HG02938 (cell line): Measurements from ENCODE around the gene ARHGEF3.

Experiments
- ATAC-seq: cut with Tn5 transposase; IDR thresholded peaks from one replicate; pipeline ENCODE4 v1.9.1; 2021; ENCODE audit warnings: mild to moderate bottlenecking, moderate library complexity; ENCODE audit not compliant: unreplicated experiment

ARHGEF3 gene

DNA sequence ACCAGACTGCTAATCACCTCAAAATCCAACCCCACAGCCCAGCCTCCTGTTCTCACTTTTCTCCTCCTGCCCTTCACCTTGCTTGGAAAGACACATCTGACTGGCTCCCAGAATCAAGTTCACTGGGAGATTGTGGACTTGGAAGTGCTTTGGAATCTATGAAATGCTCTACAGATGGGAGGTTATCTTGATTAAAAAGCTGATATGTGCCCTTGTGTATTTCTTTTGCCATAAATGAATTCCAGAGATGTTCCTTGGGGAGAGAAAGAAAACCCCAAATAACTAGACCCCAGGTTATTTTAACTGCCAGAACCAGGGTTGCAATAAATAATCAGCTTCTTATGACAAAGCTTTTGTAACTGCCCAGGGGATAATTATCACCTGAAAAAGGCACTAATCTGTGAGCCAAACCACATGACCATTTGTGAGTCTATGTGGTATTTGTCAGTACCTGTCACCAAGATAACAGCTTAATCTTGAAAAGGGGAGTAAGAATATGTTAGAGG, 21.7 kb upstream of the ARHGEF3 start:
- no peak for ATAC-seq

DNA sequence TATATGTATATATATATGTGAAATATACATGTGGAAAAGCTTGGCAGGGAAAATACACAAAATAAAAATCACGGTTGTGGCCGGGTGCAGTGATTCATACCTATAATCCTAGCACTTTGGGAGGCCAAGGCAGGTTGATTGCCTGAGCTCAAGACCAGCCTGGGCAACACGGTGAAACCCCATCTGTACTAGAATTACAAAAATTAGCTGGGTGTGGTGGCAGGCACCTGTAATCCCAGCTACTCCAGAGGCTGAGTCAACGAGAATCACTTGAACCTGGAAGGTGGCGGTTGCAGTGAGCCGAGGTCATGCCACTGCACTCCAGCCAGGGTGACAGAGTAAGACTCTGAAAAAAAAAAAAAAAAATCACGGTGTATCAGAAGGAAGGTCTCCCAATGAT, 20.8 kb upstream of the ARHGEF3 start:
- no peak for ATAC-seq

DNA sequence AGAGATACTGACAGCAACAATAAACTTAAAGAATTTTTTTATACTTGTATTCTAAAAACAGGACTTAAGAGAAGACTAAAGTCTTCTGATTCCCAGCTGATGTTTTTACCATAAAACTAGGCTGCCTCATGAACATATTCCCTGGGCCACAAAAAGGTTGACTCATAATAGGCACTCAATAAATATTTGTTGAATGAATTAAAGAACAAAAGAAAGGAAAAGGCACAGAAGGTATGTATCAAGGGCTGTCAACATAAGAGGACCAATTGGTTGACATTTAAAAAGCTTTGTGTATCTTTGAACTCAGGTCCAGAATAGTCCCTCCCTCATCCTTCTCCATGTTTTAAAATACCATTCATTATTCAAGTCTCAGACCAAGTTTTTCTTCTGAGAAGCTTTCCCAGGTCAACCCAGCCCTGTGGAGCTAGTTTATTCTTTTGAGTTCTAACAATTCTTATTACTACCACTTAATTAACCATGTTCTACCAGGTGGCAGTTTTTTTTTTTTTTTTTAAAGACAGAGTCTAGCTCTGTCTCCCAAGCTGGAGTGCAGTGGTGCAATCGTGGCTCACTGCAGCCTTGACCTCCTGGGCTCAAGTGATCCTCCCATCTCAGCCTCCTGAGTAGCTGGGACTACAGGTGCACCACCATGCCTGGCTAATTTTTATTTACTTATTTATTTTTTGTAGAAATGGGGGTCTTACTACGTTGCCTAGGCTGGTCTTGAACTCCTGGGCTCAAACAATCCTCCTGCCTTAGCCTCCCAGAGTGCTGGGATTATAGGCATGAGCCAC, 17.5 kb upstream of the ARHGEF3 start:
- ATAC-seq, result no peak

DNA sequence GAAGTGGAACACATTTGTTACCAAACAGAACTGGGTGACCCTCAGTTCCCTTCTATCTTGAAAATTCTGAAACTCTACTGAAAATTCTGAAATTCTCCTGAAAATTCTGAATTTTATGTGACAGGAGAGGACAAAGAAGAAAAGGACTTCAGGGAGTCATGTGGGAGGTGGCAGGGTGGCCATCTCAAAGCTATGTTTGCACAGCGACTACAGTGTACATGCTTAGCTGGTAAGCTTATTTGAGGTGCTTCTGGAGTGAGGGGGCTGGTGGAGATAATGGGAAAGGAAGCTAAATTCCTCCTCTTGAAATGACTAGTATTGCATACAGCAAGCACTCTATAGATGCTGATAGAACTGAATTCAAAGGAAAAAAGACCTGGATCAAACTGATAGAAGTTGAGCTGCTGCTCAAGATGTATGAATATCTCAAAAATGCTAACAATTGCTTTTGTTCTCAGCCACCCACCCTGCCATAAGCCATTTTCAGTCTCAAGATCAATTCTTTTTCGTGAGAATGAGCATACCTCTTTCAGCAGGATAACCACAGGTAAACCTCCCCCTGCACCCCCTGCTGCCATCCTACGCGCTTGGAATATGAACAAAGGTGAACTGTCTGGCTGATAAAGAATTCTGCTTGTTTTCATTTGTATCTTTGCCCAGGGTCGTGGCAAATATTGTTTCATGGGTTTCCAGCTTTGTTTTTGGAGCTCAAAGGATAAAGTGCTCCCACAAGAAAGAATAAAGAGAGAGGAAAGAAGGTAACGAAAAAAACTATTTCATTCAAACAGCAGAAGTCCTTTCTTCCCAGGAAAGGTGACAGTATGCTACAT, 16.6 kb upstream of the ARHGEF3 start:
- ATAC-seq, result no peak

DNA sequence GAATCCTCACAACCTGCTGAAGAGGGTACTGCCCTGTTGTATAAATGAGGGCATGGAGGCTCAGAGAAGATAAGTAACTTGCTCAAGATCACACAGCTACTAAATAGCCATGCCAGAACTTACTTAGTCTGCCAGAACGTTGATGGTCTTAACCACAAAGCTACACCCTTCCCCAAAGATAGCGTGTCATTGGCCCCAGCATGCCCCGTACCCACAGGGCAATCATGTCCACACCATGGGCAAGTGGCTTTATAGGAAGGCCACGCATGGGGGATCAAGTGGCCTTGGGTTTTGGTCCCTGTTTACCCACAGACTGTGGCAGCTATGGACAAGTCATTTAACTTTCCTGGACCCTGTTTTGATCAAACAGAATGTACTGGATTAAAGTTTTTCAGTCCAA, 15.9 kb upstream of the ARHGEF3 start:
- no peak for ATAC-seq

DNA sequence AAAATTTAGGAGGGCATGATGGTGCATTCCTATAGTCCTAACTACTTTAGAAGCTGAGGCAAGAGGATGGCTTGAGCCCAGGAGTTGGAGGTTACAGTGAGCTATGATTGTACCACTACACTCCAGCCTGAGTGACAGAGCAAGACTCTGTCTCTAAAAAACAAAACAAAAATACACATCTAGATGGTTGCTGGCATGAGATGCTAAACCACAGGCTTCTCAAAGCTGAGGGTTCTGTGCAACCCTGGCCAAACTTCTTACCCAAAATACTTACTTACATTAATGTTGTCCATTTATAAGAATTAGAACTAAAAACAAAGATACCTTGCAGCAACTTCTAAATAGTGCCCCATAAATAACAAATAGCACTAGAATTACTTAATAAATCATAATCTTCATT, 14.3 kb upstream of the ARHGEF3 start:
- no peak for ATAC-seq

DNA sequence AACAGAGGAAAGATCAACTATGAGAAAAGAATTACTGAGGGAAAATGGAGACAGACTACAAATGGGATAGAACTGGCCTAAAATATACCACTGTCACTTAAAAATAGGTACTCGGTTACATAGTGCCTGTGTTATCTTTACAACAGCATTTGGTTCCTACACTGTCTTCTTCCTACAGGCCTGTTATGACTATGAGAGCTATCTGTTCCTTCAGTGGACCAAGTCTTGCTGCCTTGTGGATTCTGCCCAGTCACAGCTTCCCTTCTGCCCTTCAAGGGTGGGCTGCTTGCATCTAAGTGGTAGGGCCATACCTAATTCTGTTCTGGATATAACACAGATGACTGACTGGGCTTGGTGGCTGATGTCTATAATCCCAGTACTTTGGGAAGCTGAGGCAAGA, 13.8 kb upstream of the ARHGEF3 start:
- no peak for ATAC-seq

DNA sequence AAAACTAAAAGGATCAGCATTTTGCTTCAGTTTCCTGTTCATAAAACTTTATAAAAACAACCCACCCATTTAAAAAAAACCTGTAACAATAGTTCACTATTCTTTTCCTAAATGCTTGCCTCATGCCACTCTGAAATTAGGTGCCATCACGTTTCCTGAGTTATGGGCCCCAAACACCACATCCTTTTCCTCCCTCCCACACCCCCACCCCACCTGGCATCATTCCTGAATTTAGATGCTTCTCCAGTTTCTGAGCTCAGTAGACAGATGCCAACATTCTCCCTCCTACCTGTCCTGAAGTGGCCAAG, 11.9 kb upstream of the ARHGEF3 start:
- ATAC-seq, result no peak

DNA sequence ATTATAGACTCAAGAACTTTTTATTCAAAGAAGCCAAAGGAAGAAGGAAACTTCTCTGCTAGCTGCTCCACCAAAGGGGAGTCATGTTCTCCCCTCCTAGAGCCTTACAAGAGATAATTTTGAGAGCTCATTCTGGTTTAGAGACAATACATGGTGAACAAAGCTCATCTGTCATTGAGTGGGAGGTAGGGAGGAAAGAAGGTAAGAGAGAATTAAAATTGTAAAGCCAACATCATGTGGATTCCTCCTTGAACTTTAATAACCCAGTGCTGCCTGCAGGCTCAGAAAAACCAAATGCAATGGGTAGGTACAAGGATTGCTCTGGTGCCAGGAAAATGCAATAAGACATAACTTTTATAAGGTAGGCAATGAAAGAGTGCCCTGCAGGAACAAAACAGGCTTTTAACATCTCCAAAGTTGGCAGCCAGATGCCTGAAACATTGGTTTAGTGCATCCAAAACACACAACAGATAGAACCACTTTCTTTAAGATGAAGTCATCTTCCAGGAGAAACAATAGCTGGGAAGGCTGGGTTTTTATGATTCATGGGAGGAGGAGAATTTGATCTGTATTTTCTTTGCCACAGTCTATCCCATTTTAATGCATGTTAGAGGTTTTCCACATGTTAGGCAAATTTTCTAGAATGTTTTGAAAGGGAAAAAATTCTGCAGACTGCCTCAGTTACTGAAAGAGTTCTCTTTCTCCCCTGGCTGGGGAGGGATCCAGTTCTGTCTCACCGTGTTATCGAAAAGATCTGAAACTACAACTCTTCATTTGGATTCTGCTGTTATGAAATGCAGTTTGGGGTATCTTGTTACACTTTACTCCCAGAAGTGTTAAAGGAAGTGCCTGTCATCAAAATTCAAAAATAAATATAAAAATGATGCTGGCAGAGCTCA, 11.3 kb upstream of the ARHGEF3 start:
- no peak for ATAC-seq

DNA sequence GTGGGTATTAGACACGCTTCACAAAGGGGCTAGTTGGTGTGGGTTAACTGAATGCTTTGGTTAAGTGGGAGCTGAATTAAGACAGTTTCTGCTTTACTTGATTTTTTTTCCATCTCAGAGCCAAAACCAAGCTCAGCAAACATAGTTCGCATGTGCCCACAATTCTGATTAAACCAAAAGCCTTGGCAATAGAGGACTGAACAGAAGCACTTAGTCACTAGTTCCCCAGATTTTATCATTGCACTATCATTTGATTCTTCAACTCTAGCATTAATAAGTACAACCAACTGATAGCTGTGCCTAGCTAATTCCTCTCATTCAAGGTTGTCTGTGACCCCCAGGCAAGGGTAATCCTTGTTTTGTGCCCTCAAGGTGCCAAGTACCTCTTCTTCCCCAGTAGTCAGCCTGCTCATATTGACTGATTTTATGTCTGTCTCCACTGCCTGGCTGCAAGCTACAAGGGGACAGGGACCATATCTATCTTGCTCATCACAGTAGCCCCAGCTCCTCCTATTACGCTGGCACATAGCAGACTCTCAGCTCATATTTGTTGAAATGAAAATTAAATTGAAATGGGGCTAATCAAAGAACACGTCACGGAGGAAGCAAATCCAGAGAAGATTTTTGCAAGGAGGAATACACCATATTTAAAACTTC, 9.9 kb upstream of the ARHGEF3 start:
- no peak for ATAC-seq

DNA sequence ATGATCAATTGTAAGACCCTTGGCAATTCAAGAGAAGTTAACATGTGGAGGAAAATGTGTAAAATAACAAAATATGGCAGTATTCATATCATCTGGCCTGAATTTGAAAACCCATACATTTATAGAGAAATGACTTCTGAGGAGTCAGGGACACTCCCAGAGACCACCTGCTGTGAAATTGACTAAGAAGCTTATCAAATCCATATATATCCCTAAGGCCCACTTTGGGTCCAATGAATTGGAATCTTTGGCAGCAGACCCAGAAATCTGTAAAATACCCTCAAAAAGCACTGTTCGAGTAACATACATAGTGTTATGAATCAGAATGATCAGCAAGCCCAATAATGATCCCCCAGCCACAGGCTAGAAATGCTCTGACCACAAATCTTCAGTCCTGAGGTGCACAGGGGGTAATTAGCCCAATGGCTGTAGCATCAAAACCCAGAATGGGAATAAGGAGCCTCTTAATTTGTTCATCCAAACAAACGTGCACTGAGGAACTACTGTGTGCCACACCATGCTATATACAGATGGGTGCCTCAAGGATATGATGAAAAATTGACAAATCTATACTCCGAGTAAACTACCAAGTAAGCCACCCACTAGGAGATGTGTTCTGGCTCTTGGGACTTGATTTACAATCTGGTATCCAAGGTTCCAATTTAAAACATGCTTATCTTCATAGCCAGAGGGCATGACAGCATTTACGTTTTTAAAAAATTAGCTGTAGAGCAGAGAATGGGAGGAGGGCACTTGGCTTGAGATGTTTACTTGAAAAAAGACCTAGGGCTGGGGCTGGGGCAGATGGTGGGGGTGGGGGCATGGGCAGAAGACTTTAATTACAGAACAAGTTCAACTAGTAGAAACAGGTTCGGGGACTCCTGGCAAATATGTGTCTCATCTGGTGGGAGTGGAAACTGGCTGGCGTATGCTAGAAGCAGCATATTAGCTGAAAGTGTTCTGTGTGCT, 9.1 kb upstream of the ARHGEF3 start:
- no peak for ATAC-seq

DNA sequence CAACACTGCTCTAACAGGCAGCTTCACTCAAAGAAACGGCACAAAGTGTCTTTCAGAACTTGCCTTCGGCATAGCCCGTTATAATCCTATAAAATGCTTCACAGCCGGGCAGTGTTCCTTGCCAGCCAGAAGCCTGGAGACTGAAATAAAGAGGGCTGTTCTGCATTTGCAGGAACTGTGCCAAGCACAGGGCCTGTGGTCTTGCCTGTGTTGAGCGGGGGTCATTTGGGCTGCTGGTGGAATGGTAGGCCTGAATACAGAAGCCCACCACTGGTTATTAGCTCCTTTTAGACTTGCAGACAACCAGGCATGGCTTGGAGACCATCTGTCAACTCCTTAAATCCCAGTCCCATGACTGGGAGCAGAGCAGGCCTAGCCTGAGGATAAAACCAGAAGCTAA, 4.7 kb upstream of the ARHGEF3 start:
- no peak for ATAC-seq

DNA sequence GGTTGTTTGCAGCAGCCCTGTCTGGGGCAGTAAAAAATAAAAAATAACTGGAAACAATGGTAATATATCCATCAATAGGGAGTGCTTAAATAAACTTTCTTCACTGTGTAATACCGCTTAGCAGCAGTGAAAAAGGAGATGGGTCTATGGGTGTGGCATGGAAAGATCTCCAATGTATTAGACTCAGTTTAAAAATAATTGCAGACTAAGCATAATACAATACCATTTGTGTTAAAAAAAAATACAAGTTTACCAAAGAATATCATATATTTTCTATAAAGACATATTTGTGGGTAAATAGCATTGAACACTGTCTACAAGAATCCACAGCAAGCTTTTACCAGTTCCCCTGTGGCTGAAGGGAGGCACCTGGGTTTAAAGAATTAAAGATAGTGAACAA, 1.0 kb upstream of the ARHGEF3 start:
- ATAC-seq, result no peak

DNA sequence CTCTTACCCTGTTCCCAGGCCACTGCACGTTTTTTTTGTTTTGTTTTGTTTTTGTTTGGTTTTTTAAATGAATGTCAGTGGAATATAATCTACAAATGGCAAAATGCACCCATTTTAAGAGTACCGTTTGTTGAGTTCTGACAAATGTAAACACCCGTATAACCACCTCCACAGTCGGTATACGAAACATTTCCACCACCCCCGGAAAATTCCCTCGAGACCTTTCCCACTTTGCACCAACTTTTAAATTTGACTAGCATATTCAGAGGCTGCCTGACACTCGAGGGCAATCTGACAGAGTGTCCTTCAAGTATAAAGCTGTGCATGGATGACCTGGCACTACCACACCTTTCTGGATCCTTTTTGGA, 613 bp upstream of the ARHGEF3 start:
- no peak for ATAC-seq

DNA sequence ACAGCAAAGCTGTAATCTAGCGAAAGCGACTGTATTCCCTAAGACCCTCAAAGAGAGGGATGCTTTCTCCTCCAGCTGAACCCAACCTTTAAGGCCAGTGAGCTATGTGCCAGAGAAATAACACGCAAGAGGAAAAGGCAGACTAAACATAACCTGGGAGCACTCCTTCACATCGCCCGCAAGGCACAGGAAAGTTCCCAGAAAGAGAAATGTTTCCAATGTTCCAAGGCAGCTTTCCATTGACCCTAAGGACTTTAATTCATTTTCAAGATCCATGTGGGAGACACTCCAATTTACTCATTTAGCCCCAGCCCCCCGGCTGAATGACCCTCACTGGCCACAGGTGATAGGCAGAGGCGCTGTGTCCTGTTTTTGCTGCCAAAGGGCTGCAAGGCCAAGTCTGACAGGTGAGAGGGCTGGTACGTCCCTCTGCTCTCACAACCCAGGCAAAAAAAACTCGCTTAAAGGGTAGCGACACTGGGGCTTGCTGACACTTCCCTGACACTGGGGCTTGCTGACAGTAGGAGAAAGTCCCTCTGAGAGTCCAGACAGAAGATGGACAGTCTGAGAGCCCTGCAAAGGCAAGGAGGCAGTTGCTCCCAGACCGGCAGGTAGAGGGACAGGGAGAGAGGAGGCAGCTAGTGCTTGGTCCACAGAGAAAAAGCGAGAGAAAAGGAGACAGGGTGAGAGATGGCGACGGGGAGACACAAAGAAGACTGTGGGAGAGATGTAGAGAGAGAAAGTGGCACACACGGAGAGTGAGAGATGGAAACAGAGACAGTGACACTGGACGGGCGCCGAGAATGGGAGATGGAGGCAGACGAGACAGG, 702 bp downstream of the ARHGEF3 start:
- ATAC-seq, result peak; percentile 9

DNA sequence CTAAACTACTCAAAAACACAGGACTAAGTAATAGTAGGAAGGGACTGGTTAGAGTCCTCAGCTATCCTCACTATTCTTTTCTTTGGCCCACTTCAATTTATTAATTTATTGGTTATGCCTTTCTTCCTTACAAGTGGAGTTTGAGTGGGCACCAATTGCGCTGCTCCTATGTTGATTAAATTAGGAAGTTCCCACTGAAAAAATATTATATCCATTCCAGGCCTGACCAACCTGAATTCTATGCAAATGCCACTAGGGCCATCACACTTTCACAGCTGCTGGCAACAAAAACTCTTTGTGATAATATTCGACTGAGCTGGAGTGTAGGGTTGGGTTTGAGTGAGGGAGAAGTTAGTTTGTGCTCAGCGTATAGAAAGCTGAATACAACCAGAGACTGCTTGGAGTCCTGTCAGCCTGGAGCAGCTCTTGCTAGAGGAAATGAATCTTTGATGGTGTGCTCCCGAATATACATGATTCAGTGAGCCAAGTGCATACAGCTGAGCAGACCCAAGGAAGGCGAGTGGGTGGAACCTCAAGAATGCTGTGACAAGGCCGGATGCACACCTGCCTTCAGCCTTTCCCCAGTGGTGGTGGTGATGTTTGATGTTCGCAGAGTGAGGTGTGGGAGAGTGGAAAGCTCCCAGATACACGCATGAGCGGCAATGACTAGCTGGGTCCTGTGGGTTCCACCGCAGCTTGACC, 1.5 kb downstream of the ARHGEF3 start:
- peak; percentile 29 for ATAC-seq

DNA sequence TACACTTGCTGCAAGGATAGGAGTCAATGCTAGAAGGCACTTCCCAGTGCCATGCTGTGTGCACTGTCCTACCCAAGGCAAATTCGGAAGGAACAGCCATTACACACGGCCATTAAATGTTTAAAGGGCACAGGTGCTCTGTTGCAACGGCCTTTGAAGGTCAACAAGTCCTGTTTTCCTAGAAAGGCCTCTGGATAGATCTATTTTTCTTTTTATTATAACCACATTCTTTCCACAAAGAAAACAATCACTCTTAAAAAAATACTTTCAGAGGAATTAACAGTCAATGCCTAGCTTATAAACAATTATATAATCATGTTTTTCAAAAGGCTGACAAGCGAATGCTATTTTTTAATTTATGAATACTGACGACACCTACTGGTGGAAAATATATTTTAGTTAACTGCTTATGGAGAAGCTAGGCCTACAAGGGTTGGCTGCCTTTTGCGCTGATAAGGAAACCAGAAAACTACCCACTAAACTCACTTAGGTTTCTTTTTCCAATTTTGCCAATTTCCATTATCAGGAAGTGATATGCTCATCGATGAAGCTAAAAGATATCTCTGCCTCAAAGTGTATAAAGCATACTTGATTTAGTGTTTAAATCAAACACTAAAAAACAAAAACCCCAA, 2.4 kb downstream of the ARHGEF3 start:
- no peak for ATAC-seq

DNA sequence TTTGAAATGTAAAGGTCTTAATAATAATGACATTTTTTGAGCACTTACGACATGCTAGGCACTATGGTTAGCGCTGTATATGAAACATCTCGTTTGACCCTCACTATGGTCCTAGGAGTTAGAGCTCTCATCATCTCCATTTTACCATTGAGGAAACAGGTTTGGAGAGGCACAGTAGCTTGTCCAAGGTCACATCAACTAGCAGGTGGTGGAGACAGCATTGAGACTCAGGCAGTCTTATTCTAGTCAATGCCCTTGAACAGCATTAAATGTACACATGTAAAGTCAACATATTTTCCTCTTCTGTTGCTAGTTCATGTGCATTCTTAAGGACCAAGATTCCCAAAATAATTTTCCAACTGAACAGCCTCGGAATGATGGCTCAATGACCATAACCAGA, 4.8 kb downstream of the ARHGEF3 start:
- no peak for ATAC-seq
